Tibial nerve (tissue), 4 donors: ENCODE measurements around the gene MLKL. TPM values are rescaled to one million over a fixed set of nuclear protein-coding genes. Genes with fewer than 3 reads are reported as not detected.

Experiments used
- DNase-seq, 2 donors: peaks; one replicate each; pipeline ENCODE4 v3.0.0-alpha.2; 2019; ENCODE audit warnings: low spot score in 2 of 2
- H3K27ac ChIP-seq, 4 donors: fragments of 200-600 bp; sonication (generic) in 3 of 4; one replicate each; pipeline ENCODE4 v1.5.1; 2017 to 2019; ENCODE audit warnings: mild to moderate bottlenecking in 1 of 4
- H3K27me3 ChIP-seq, 2 donors: fragments of 200-600 bp; sonication (generic) in 1 of 2; one replicate each; pipeline versions ENCODE4 v1.5.1 to v1.6.0; 2017 to 2019
- H3K36me3 ChIP-seq, 3 donors: fragments of 200-600 bp; sonication (generic); one replicate each; pipeline ENCODE4 v1.5.1; 2018 to 2019
- H3K4me1 ChIP-seq, 4 donors: fragments of 200-600 bp; sonication (generic) in 3 of 4; one replicate each; pipeline ENCODE4 v1.5.1; 2017 to 2019
- H3K4me3 ChIP-seq, 4 donors: fragments of 200-600 bp; sonication (generic) in 3 of 4; one replicate each; pipeline ENCODE4 v1.5.1; 2017 to 2019; ENCODE audit warnings: mild to moderate bottlenecking in 1 of 4, moderate library complexity in 1 of 4
- H3K9me3 ChIP-seq, 4 donors: fragments of 200-600 bp; sonication (generic) in 3 of 4; one replicate each; pipeline ENCODE4 v1.5.1; 2017 to 2019
- CTCF ChIP-seq, 5 experiments: fragments of 200-600 bp in 3 of 5; fragments of 450-650 bp in 2 of 5; sonication (generic) in 3 of 5; IDR thresholded peaks; one replicate each; pipeline ENCODE4 v1.5.1; 2016 to 2019; ENCODE audit warnings: antibody characterized with exemption in 5 of 5, mild to moderate bottlenecking in 3 of 5, moderate library complexity in 2 of 5
- EP300 ChIP-seq, 2 donors: sonication (generic); formaldehyde crosslinking; IDR thresholded peaks; one replicate each; pipeline ENCODE4 v1.6.1; 2017; ENCODE audit warnings: antibody characterized with exemption in 2 of 2, mild to moderate bottlenecking in 1 of 2
- POLR2A ChIP-seq, 2 donors: fragments of 450-650 bp; IDR thresholded peaks; one replicate each; pipeline ENCODE4 v1.6.1; 2017; ENCODE audit warnings: antibody characterized with exemption in 2 of 2, mild to moderate bottlenecking in 2 of 2, moderate library complexity in 2 of 2
- WGBS, 2 donors: methylation state at CpG; one replicate each; pipeline ENCODE4 v1.1.5; 2018; 5-methylcytosine and 5-hydroxymethylcytosine counted together
- total RNA-seq, 4 donors: library from RNA; depleted of rRNA; stranded (reverse); fragments of >200 nt; gene quantifications; one replicate each; pipeline ENCODE4 v1.1.0, GENCODE V29; 2016

The MLKL gene
- total RNA-seq, 4 donors from 2014 or later: 4.8 to 22.8 (median 10.2) TPM

DNA sequence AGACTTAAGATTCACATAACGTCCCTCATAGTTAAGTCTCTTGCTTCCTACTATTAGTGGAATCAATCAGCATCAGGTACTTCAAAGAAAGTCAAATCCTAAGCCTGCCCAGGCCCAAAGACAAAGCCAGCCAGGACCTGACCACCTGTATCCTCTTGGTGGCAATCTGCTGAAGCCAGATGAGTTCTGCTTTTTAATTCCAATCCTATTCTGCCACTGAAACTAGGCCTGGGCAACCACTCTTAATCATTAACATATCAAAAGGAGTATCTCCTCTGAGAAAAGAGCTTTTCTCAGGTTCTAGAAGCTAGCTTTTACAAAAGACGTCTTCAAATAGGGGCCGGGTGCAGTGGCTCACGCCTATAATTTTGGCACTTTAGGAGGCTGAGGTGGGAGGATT, 78.7 kb downstream of the MLKL start:
- WGBS, 2 donors: 91 to 93% methylated on average over 4 of the region's 4 CpGs
- no peak overlapping the region for H3K27ac ChIP-seq
- no peak overlapping the region for H3K4me3 ChIP-seq
- no peaks in the 10 kb centered on the region for H3K9me3 ChIP-seq
- H3K36me3 ChIP-seq: peaks cover 0 to 70% (median 13%) of the 10 kb centered on the region in 3 donors
- no peaks in the 10 kb centered on the region for H3K27me3 ChIP-seq
- TF ChIP-seq POLR2A (IDR thresholded peaks at IDR 0.05) (no peak), CTCF (IDR thresholded peaks at IDR 0.05) (no peak), EP300 (IDR thresholded peaks at IDR 0.05) (no peak)
- DNase-seq: no peak
- H3K4me1 ChIP-seq: peaks cover 0 to 1% (median 0%) of the 10 kb centered on the region in 4 donors

Other genes starting within 250 kb of the MLKL start
- 100 to 1,000 TPM; 161 to 176 (median 170) TPM for gene GLG1, start 93.7 kb downstream of the MLKL start, total RNA-seq
- 10 to 100 TPM; 13.5 to 32.8 (median 21.0) TPM for gene RFWD3, start 34.0 kb downstream of the MLKL start, total RNA-seq
- gene FA2H, start 74.0 kb upstream of the MLKL start, total RNA-seq: 10 to 100 TPM; 11.9 to 31.6 (median 21.6) TPM